ENCODE results near the gene DYSF. TPM values are rescaled to one million over a fixed set of nuclear protein-coding genes. Genes with fewer than 3 reads are reported as not detected.

Gene DYSF
- polyA plus RNA-seq, 1 experiment = 1.3 TPM

GRCh38 chr2:71583876-71584275 lies 130.5 kb downstream of the DYSF start:
- POLR2A ChIA-PET = no interaction called here
- no peak for DNase-seq (ENCODE audit: low read depth)
- Histone ChIP-seq H3K4me3 (ENCODE audit: low read depth, low read length) (no peak overlapping the region), H3K27me3 (ENCODE audit: control insufficient read depth, insufficient read depth, low read length) (peaks cover 12% of the 10 kb centered on the region), H3K36me3 (ENCODE audit: control insufficient read depth, insufficient read depth, low read length) (no peaks in the 10 kb centered on the region)
- TF ChIP-seq CTCF (IDR thresholded peaks at IDR 0.05; ENCODE audit: insufficient read depth, low read depth, low read length) = no peak
- CTCF ChIA-PET = no interaction called here

GRCh38 chr2:71586471-71586870 lies 133.1 kb downstream of the DYSF start:
- Histone ChIP-seq H3K27me3 (ENCODE audit: control insufficient read depth, insufficient read depth, low read length) (peaks cover 9% of the 10 kb centered on the region), H3K36me3 (ENCODE audit: control insufficient read depth, insufficient read depth, low read length) (no peaks in the 10 kb centered on the region), H3K4me3 (ENCODE audit: low read depth, low read length) (no peak overlapping the region)
- ChIA-PET CTCF (no interaction called here), POLR2A (no interaction called here)
- TF ChIP-seq CTCF (IDR thresholded peaks at IDR 0.05; ENCODE audit: insufficient read depth, low read depth, low read length) = no peak
- DNase-seq (ENCODE audit: low read depth) = no peak

- no peaks in the 10 kb centered on the region for H3K36me3 ChIP-seq (ENCODE audit: control insufficient read depth, insufficient read depth, low read length)
- POLR2A ChIA-PET = no interaction called here
- TF ChIP-seq CTCF (IDR thresholded peaks at IDR 0.05; ENCODE audit: insufficient read depth, low read depth, low read length) = no peak
- no peak for DNase-seq (ENCODE audit: low read depth)
- H3K4me3 ChIP-seq (ENCODE audit: low read depth, low read length) = no peak overlapping the region
- H3K27me3 ChIP-seq (ENCODE audit: control insufficient read depth, insufficient read depth, low read length) = peaks cover 9% of the 10 kb centered on the region
- CTCF ChIA-PET = interaction anchor here (0.6 kb wide), 1 partner anchor 10 kb away, joined by 3 read pairs; no protein-coding TSS in a partner anchor
These were observed 134.2 kb downstream of the DYSF start for GRCh38 chr2:71587509-71588073.

- H3K4me3 ChIP-seq (ENCODE audit: low read depth, low read length) = no peak overlapping the region
- H3K27me3 ChIP-seq (ENCODE audit: control insufficient read depth, insufficient read depth, low read length) = peaks cover 6% of the 10 kb centered on the region
- no peaks in the 10 kb centered on the region for H3K36me3 ChIP-seq (ENCODE audit: control insufficient read depth, insufficient read depth, low read length)
- TF ChIP-seq CTCF (IDR thresholded peaks at IDR 0.05; ENCODE audit: insufficient read depth, low read depth, low read length) = no peak
- ChIA-PET POLR2A (no interaction called here), CTCF (no interaction called here)
- no peak for DNase-seq (ENCODE audit: low read depth)
These were observed 135.3 kb downstream of the DYSF start for GRCh38 chr2:71588497-71589170.

- TF ChIP-seq CTCF (IDR thresholded peaks at IDR 0.05; ENCODE audit: insufficient read depth, low read depth, low read length) = no peak
- CTCF ChIA-PET = no interaction called here
- H3K4me3 ChIP-seq (ENCODE audit: low read depth, low read length) = no peak overlapping the region
- no peaks in the 10 kb centered on the region for H3K36me3 ChIP-seq (ENCODE audit: control insufficient read depth, insufficient read depth, low read length)
- peaks cover 11% of the 10 kb centered on the region for H3K27me3 ChIP-seq (ENCODE audit: control insufficient read depth, insufficient read depth, low read length)
- no peak for DNase-seq (ENCODE audit: low read depth)
- POLR2A ChIA-PET = no interaction called here
These were observed 136.4 kb downstream of the DYSF start for GRCh38 chr2:71589763-71590162.
